ENCODE results near the gene FNIP1. TPM values are rescaled to one million over a fixed set of nuclear protein-coding genes. Genes with fewer than 3 reads are reported as not detected.

Gene FNIP1
- total and polyA plus RNA-seq, 2 experiments from 2014 or later = 20.7 to 73.4 TPM

- Histone ChIP-seq H4K20me1 (ENCODE audit: insufficient read depth, poor library complexity, severe bottlenecking) (peaks cover 98% of the 10 kb centered on the region), H3K36me3 (replicated peaks; ENCODE audit: insufficient read depth, low read depth) (no peaks in the 10 kb centered on the region), H3K79me2 (peaks cover 100% of the 10 kb centered on the region), H3K4me2 (no peak overlapping the region), H3K4me1 (ENCODE audit: insufficient read depth) (peaks cover 5% of the 10 kb centered on the region), H3K27ac (no peak overlapping the region), H2AFZ (no peak overlapping the region), H3K27me3 (no peaks in the 10 kb centered on the region), H3K9me2 (replicated peaks; ENCODE audit: insufficient read depth) (no peaks in the 10 kb centered on the region), H3K4me3 (no peak overlapping the region), H3K9me3 (ENCODE audit: low read depth) (no peaks in the 10 kb centered on the region)
- WGBS (ENCODE audit: low lambda C conversion rate, missing lambda C conversion rate) = 76% methylated on average over 3 of the region's 3 CpGs
- no peak for TF ChIP-seq CTCF (IDR thresholded peaks at IDR 0.05; ENCODE audit: poor library complexity)
- no peak for TF ChIP-seq EZH2 (IDR thresholded peaks at IDR 0.05; ENCODE audit: borderline replicate concordance)
- TF ChIP-seq EZH2phosphoT487 (IDR thresholded peaks at IDR 0.05; ENCODE audit: low read depth, severe bottlenecking, unreplicated experiment) = no peak
- DNase-seq (ENCODE audit: low spot score) = no peak
These were observed 7.1 kb downstream of the FNIP1 start for GRCh38 chr5:131789765-131790164.

- TF ChIP-seq CTCF (IDR thresholded peaks at IDR 0.05; ENCODE audit: poor library complexity) = no peak
- no peak for TF ChIP-seq EZH2phosphoT487 (IDR thresholded peaks at IDR 0.05; ENCODE audit: low read depth, severe bottlenecking, unreplicated experiment)
- TF ChIP-seq EZH2 (IDR thresholded peaks at IDR 0.05; ENCODE audit: borderline replicate concordance) = no peak
- Histone ChIP-seq H3K4me2 (no peak overlapping the region), H3K9me2 (replicated peaks; ENCODE audit: insufficient read depth) (no peaks in the 10 kb centered on the region), H4K20me1 (ENCODE audit: insufficient read depth, poor library complexity, severe bottlenecking) (peaks cover 98% of the 10 kb centered on the region), H3K9me3 (ENCODE audit: low read depth) (no peaks in the 10 kb centered on the region), H3K4me3 (no peak overlapping the region), H3K79me2 (peaks cover 100% of the 10 kb centered on the region), H3K27me3 (no peaks in the 10 kb centered on the region), H3K36me3 (replicated peaks; ENCODE audit: insufficient read depth, low read depth) (no peaks in the 10 kb centered on the region), H2AFZ (no peak overlapping the region), H3K4me1 (ENCODE audit: insufficient read depth) (no peaks in the 10 kb centered on the region), H3K27ac (no peak overlapping the region)
- 84% methylated on average over 4 of the region's 4 CpGs for WGBS (ENCODE audit: low lambda C conversion rate, missing lambda C conversion rate)
- no peak for DNase-seq (ENCODE audit: low spot score)
These were observed 9.1 kb downstream of the FNIP1 start for GRCh38 chr5:131787736-131788135.

- Histone ChIP-seq H3K79me2 (peaks cover 100% of the 10 kb centered on the region), H3K9me3 (ENCODE audit: low read depth) (no peaks in the 10 kb centered on the region), H3K4me1 (ENCODE audit: insufficient read depth) (no peaks in the 10 kb centered on the region), H2AFZ (no peak overlapping the region), H3K36me3 (replicated peaks; ENCODE audit: insufficient read depth, low read depth) (no peaks in the 10 kb centered on the region), H3K27ac (no peak overlapping the region), H3K27me3 (no peaks in the 10 kb centered on the region), H3K4me3 (no peak overlapping the region), H3K9me2 (replicated peaks; ENCODE audit: insufficient read depth) (no peaks in the 10 kb centered on the region), H3K4me2 (no peak overlapping the region), H4K20me1 (ENCODE audit: insufficient read depth, poor library complexity, severe bottlenecking) (peaks cover 98% of the 10 kb centered on the region)
- DNase-seq (ENCODE audit: low spot score) = no peak
- no peak for TF ChIP-seq EZH2phosphoT487 (IDR thresholded peaks at IDR 0.05; ENCODE audit: low read depth, severe bottlenecking, unreplicated experiment)
- TF ChIP-seq CTCF (IDR thresholded peaks at IDR 0.05; ENCODE audit: poor library complexity) = no peak
- TF ChIP-seq EZH2 (IDR thresholded peaks at IDR 0.05; ENCODE audit: borderline replicate concordance) = no peak
- WGBS (ENCODE audit: low lambda C conversion rate, missing lambda C conversion rate) = 71% methylated on average over 4 of the region's 4 CpGs
These were observed 9.7 kb downstream of the FNIP1 start for GRCh38 chr5:131786900-131787692.

Measured in hepatocyte (in vitro differentiated cells).